Nephron progenitor cell (in vitro differentiated cells): ENCODE measurements around the gene EPHA5.

Experiments
- DNase-seq: peaks from one replicate; pipeline ENCODE4 v3.0.0; 2021
- H3K27ac Mint-ChIP-seq: 2 replicates; pipeline ENCODE4 v1.8.0; 2021; ENCODE audit warnings: mild to moderate bottlenecking, moderate library complexity, mixed read lengths
- H3K27me3 Mint-ChIP-seq: 2 replicates; pipeline ENCODE4 v1.8.0; 2021; ENCODE audit warnings: mild to moderate bottlenecking, low read depth, mixed read lengths; ENCODE audit not compliant: poor library complexity
- H3K36me3 Mint-ChIP-seq: 2 replicates; pipeline ENCODE4 v1.8.0; 2021; ENCODE audit warnings: low read depth, mixed read lengths
- H3K4me1 Mint-ChIP-seq: 2 replicates; pipeline ENCODE4 v1.8.0; 2021; ENCODE audit warnings: mixed read lengths
- H3K4me3 Mint-ChIP-seq: 2 replicates; pipeline ENCODE4 v1.8.0; 2021; ENCODE audit warnings: mild to moderate bottlenecking, moderate library complexity, mixed read lengths
- H3K9me3 Mint-ChIP-seq: 2 replicates; pipeline ENCODE4 v1.8.0; 2021; ENCODE audit warnings: mild to moderate bottlenecking, moderate library complexity, mixed read lengths
- TF ChIP-seq, protein P1 (sequence below): fragments of 200-600 bp; sonication (generic); IDR thresholded peaks from 2 replicates; pipeline ENCODE4 v1.5.0; 2021; ENCODE audit warnings: antibody characterized with exemption

EPHA5 gene

DNA sequence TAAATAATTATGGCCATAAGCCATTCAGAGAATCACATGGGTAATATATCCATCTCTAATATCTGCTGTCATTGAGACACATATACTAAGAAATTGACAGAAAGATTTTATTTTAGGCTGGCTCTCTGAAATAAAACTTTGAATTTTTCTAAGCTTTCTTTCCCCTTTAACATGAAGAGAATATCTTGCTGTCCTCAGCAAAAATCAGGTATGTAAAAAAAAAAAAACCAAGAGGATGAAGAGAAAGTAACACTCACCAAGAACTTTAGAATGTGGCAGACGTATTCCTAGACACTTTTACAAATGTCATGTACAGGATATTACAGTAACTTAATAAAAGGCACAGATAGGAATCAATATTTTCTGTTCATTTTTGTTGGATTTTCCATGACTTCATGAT lies 65.8 kb downstream of the EPHA5 start:
- TF ChIP-seq, protein P1, sequence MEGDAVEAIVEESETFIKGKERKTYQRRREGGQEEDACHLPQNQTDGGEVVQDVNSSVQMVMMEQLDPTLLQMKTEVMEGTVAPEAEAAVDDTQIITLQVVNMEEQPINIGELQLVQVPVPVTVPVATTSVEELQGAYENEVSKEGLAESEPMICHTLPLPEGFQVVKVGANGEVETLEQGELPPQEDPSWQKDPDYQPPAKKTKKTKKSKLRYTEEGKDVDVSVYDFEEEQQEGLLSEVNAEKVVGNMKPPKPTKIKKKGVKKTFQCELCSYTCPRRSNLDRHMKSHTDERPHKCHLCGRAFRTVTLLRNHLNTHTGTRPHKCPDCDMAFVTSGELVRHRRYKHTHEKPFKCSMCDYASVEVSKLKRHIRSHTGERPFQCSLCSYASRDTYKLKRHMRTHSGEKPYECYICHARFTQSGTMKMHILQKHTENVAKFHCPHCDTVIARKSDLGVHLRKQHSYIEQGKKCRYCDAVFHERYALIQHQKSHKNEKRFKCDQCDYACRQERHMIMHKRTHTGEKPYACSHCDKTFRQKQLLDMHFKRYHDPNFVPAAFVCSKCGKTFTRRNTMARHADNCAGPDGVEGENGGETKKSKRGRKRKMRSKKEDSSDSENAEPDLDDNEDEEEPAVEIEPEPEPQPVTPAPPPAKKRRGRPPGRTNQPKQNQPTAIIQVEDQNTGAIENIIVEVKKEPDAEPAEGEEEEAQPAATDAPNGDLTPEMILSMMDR: no peak
- H3K4me1 Mint-ChIP-seq: no peaks in the 10 kb centered on the region
- no peak overlapping the region for H3K4me3 Mint-ChIP-seq
- no peaks in the 10 kb centered on the region for H3K36me3 Mint-ChIP-seq
- H3K27me3 Mint-ChIP-seq: no peaks in the 10 kb centered on the region
- no peak overlapping the region for H3K27ac Mint-ChIP-seq
- no peaks in the 10 kb centered on the region for H3K9me3 Mint-ChIP-seq
- DNase-seq: no peak

DNA sequence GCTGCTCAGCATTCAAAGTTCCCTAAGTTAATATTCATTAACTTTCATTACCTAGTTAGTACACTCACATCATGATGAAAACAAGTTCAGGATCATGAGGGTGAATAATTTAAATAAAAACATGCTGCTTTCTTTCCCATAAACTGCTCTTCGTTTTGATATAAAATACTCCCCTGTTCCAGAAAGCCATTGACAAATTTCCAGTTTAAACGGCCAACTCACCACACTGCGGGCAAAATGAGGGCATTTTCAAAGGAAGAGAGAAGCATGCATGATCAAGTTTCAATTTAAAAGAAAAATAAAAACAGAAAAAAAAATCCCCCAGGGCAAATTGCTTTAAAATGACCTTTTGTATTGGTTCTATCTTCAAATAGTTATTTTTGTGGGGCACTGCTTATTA lies 69.6 kb downstream of the EPHA5 start:
- no peak for DNase-seq
- TF ChIP-seq, protein P1: no peak
- H3K36me3 Mint-ChIP-seq: no peaks in the 10 kb centered on the region
- no peak overlapping the region for H3K4me3 Mint-ChIP-seq
- no peak overlapping the region for H3K27ac Mint-ChIP-seq
- H3K9me3 Mint-ChIP-seq: no peaks in the 10 kb centered on the region
- H3K4me1 Mint-ChIP-seq: no peaks in the 10 kb centered on the region
- H3K27me3 Mint-ChIP-seq: no peaks in the 10 kb centered on the region

DNA sequence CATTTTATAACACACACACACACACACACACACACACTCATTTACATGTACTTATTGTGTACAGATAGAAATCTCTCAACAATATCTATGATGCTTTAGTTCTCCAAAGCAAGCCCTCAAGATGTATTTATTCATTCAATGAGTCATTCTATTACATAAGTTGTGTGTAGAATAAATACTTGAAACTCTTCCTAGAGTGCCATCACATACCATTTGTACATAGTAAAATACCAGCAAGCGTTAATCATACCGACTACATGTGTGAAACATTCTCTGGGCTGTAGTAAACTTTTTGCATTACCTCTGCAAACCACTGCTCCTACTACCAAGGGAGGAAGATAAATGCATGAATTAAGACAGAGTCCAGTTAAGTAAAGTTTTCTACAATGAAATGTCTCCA lies 70.9 kb downstream of the EPHA5 start:
- Mint-ChIP-seq H3K27ac (no peak overlapping the region), H3K4me3 (no peak overlapping the region), H3K9me3 (no peaks in the 10 kb centered on the region), H3K36me3 (no peaks in the 10 kb centered on the region), H3K4me1 (no peaks in the 10 kb centered on the region), H3K27me3 (no peaks in the 10 kb centered on the region)
- TF ChIP-seq, protein P1: no peak
- no peak for DNase-seq

DNA sequence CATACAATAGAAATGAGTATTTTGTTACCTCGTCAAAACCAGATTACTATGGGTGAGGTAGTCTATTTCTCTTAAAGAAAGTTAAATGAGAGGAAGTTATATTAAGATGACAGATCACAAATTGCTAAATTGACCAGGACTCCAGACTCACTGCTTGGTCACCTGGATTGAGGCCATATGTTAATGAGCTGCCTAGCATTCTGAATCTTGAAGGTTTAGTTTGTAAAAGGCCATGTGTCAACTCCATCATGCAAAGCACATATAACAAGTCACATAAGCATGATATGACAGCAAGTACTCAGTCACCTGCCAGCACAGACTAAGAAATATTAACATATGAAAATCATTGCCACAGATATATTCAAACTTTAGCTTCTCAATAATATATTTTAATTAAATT lies 72.6 kb downstream of the EPHA5 start:
- Mint-ChIP-seq H3K27ac (no peak overlapping the region), H3K4me3 (no peak overlapping the region), H3K9me3 (no peaks in the 10 kb centered on the region), H3K36me3 (no peaks in the 10 kb centered on the region), H3K4me1 (no peaks in the 10 kb centered on the region), H3K27me3 (no peaks in the 10 kb centered on the region)
- no peak for DNase-seq
- TF ChIP-seq, protein P1: no peak

DNA sequence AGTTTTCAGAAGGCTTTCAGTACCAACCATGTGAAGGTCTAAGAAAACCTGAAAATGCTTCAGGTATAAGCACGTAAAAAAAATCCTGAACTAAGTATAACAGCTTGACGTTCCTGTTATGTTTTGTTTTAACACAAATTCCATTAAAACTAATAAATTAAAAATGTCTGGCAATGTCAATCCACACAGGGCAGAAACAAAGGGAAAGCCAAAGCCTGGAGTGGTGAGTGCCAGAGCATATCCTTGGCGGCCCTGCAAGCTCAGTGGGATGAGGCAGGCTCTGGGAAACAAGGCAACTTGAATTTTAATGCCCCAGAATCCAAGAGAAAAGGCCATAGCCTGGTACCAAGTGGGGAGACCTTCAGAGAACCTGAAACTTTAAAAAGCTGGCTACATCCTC lies 78.2 kb downstream of the EPHA5 start:
- TF ChIP-seq, protein P1: no peak
- H3K27me3 Mint-ChIP-seq: no peaks in the 10 kb centered on the region
- no peaks in the 10 kb centered on the region for H3K4me1 Mint-ChIP-seq
- H3K27ac Mint-ChIP-seq: peak overlapping the region; percentile 65
- no peaks in the 10 kb centered on the region for H3K9me3 Mint-ChIP-seq
- no peaks in the 10 kb centered on the region for H3K36me3 Mint-ChIP-seq
- no peak overlapping the region for H3K4me3 Mint-ChIP-seq
- DNase-seq: peak; percentile 10

DNA sequence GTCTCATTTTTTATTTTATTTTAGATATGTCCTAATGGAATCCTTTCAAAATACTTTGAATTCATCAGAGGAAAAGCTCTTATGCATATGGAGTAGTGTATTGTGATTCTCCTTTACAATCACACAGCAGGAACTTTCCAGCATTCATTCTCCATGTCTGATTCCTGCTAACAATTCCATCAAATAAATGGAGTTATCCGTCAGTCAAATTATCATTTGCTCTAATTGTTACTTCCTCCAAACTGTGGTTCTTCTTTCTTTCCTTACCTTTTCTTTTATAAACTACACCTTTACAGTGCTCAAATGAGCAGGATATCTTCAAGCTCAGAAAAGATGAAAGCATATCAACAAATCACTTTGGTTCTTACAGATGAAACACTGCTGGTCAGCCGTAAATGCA lies 80.4 kb downstream of the EPHA5 start:
- H3K27me3 Mint-ChIP-seq: no peaks in the 10 kb centered on the region
- H3K36me3 Mint-ChIP-seq: no peaks in the 10 kb centered on the region
- TF ChIP-seq, protein P1: no peak
- H3K4me3 Mint-ChIP-seq: no peak overlapping the region
- no peaks in the 10 kb centered on the region for H3K4me1 Mint-ChIP-seq
- no peak overlapping the region for H3K27ac Mint-ChIP-seq
- DNase-seq: no peak
- no peaks in the 10 kb centered on the region for H3K9me3 Mint-ChIP-seq
